Stimulated activated CD4-positive, alpha-beta T cell treated with anti-CD3 and anti-CD28 coated beads, Interleukin-12 subunit alpha, Interleukin-12 subunit beta, amount 100 ng/mL, for 24 hours (primary cell): ENCODE measurements around the gene PEX10.

Experiments used
- DNase-seq, 2 experiments: peaks; one replicate each; pipeline ENCODE4 v3.0.0-alpha.2; 2020; ENCODE audit warnings: low read depth in 2 of 2

Gene PEX10

DNA sequence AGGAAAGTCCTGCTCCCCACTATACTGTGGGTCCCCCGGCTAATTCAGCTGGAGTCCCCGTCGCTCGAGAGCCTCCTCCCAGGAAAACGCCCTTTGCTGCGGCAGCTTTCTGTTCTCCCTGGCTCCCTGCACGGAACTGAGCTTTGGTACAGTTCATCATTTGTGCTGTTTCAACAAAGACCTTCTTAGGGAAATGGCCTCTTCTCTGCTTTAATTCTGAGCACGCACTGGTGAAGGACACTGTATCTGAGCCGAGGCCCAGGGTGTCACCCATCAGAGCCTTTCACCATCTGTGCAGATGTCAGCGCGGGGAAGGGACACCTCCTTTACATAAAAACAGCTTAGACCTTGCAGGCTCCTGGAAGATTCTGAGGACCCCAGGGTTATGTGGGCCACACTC is 13.5 kb upstream of the PEX10 start:
- DNase-seq: no peak

DNA sequence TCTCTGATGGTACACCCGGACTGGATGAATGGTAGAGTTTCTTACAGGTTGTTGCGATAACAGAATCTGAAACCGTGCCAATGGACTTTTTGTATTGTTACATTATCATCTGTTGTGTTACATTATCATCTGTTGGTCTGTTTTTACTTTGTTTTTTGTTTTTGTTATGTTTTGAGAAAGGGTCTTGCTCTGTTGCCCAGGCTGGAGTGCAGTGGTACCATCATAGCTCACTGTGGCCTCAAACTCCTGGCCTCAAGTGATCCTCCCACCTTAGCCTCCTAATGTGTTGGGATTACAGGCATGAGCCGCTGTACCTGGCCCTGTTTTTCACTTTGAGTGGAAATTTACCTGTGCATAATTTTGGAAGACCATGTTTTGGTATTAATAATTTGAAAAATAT is 10.2 kb upstream of the PEX10 start:
- DNase-seq: no peak

DNA sequence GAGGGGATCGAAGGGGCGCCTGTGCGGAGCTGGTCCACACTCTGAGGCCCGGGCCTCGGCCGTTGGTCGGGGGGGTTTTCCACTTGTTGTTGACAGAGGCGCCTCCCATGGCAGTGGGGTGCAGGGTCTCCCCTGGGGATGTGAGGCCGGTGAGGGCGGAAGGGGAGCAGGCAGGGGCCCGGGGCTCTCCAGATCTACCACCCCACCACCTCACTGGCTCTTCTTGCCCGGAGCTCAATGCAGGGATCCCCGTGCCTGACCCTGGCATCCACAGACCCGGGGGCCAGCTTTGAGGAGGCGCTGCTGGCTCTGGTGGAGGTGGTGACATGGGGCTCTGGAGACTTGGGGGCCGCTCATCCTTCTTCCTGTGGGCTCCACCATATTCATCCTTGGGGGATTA is 7.1 kb upstream of the PEX10 start:
- DNase-seq: no peak

GRCh38 chr1:2418791-2419320 is 6.5 kb upstream of the PEX10 start:
- no peak for DNase-seq

DNA sequence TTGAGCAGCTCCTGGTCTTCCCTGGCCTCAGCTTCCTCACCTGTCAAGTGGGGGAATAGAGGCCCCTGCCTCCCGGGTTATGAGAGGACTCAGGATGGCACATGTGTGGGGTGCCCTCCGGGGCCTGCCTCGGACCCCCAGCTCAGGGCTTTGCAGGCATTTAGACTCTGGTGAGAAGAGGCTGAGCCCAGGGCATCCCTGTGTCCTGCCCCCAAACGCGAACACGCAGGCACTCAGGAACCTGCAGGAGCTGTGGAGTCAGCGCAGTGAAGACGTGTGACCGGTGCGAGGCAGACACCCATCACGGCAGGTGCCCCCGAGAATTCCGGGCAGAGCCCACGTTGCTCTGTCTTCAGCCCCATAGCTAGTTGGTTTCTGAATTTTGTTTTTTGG is 5.5 kb upstream of the PEX10 start:
- DNase-seq: no peak

- DNase-seq: no peak
These were observed 4.9 kb upstream of the PEX10 start for GRCh38 chr1:2417083-2417832.

- no peak for DNase-seq
These were observed 4.0 kb upstream of the PEX10 start for GRCh38 chr1:2416403-2416802.

GRCh38 chr1:2415801-2416208 is 3.4 kb upstream of the PEX10 start:
- peak in 1 of 2 experiments; percentile 43 for DNase-seq

- DNase-seq: no peak
These were observed 3.0 kb upstream of the PEX10 start for GRCh38 chr1:2415337-2415736.

GRCh38 chr1:2414297-2414958 is 2.1 kb upstream of the PEX10 start:
- peak; percentile 58 to 74 for DNase-seq

DNA sequence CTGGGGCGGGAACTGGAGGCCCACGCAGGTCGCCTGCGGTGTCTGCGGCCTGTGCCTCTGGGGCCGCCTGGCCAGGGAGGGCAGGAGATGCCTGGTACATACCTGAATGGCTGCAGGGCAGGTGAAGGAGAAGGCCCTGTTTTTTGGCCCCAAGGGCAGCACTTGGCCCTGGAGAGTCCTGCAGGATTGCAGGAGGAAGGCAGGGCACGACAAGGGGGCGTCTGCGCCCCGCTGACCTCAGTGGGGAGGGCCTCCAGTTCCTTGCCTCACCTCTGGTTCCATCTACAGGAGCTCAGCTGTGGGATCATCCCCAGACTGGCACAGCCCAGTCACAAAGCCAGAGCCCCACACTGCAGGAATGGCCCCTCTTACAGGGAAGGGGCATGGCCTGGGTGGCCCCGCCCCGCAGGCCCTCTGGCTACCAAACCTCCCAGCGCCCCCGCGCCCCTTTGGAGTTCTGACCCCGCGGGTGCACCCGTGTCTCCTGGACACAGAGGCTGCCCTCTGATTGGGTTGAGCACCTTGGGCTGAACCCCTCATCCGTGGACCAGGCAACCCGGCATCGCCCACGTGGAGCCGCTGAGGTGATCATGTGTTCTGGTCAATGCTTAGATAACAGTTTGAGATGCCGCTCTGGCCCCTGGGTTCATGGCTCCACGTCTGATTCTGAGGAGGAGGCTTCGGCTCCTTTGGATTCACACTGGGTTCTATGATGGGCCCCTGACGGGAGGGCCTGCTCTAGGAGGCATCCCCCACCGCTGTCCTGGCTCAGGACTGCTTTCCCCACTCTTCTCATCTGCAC is 1.3 kb upstream of the PEX10 start:
- no peak for DNase-seq

- DNase-seq: no peak
These were observed 570 bp upstream of the PEX10 start for GRCh38 chr1:2412773-2413494.

- no peak for DNase-seq
These were observed 466 bp downstream of the PEX10 start for GRCh38 chr1:2411801-2412394.

- DNase-seq: no peak
These were observed 2.6 kb downstream of the PEX10 start for GRCh38 chr1:2409745-2410144.

DNA sequence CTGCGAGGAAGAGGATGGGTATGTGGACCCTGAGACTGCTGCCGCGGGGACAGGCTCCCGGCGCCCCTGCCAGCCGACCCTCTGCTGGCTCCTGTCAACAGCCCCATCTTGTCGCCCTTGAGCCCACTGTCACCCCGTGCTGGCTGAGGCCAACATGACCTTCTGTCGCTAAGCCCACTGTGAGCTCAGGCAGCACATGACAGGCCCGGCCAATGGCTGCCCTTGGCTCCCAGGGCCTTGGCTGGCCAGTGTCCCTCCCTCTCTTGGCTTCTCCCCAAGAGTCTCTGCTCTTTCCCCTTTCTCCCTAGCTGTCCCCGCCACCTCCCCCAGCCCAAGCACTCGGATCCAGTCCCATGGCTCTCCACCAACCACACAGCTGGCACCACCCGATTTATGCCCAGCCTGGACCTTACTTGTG is 3.5 kb downstream of the PEX10 start:
- no peak for DNase-seq

DNA sequence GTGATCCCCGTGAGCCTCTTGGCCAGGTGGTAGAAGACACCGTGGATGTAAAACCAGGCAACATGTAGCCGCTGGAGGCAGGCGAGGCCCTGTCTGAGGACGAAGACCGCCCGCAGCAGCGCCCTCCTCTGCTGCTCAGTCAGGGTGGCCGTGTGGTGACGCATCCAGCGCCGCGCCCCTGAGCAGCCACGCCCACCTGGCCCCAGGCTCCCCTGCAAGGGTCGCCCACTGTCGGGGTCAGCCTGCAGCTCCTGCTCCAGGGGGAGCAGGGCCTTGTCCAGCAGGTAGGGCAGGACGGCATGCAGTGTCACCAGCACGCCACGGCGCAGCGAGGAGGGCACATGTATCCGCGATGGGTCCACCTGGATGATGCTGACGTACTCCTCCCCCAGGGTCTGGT is 3.9 kb downstream of the PEX10 start:
- no peak for DNase-seq

DNA sequence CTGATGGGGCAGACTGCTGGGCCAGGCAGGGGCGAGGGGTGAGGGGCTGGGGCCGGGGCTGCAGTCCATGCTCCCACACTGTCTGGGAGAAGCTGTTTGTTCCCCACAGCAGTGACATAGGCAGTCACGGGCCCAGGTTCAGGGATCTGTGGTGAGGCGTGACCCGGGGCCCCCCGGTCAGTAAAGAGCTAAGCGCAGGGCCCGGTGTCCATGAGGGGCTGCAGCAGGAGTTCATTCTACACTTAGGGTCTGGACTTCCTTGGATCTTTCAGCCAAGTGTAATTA is 4.4 kb downstream of the PEX10 start:
- no peak for DNase-seq

- no peak for DNase-seq
These were observed 5.0 kb downstream of the PEX10 start for GRCh38 chr1:2407166-2407990.

DNA sequence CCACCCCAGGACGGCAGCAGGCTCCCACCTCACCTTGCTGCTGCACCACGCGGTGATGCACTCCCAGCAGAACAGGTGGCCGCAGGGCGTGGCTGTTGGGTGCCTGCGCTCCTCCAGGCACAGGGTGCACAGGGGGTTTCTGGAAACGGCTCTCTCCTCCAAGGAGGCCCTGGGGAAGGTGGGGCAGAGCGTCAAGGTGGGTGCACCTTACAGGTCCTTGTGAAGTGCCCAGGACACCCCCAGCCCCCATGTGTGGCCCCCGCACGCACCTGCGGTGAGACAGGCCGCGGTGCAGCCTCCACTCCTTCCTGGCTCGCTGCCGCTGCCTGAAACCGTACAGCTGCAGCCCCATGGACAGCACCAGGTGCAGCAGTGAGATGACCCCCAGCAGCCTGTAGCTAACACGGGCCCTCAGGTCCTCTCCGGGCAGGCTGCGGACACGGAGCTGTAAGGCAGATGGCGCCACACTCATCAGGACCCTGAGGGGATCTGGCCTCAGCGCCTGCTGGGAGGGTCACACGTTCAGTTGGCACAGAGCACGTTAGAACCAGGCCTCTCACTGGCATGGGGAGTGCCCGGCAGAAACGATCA is 5.8 kb downstream of the PEX10 start:
- no peak for DNase-seq

DNA sequence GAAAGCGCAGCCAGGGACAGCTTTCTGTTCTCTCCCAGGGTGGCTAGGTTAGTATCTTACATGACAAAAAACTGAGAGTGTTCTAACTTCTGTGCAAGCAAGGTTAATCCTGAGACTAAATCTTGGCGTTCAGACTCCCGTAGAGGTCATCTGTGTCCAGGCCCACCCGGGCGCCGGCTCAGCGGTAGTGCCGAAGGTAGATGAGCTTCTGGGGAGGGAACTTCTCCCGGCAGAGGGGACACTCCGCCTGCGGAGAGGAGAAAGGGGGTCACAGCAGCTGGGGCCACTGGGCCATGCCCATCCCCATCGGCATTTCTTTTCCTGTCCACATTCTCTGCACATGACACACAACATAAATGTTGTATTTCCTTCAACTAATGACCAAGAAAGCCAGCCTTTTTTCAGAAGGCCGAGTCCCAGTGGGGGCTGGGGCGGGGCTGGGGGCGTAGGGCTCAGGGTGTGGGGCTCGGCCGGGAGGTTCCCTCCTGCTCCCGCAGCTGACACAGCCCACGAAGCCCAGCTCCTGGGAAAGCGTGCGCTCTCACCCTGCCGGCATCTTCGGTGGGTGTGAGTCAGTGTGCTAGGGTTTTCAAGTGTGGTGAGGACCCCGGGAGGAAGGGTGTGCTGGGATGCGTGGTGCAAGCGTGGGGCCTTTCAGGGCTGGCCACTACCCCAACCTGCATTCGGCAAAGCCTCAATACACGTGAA is 6.6 kb downstream of the PEX10 start:
- DNase-seq: no peak
